GM06990 (cell line): ENCODE data around the gene SPSB1.

ENCODE experiments used
- DNase-seq: peaks from one replicate; pipeline ENCODE4 v3.0.0-alpha.2; 2011; ENCODE audit not compliant: insufficient read length; ENCODE audit errors: extremely low read depth
- H3K27me3 ChIP-seq: replicated peaks from 2 replicates; pipeline ENCODE4 v1.6.0; 2011; ENCODE audit warnings: low read length; ENCODE audit not compliant: control insufficient read depth, insufficient read depth
- H3K36me3 ChIP-seq: 2 replicates; pipeline ENCODE4 v1.5.1; 2011; ENCODE audit warnings: low read length; ENCODE audit not compliant: control insufficient read depth, insufficient read depth
- H3K4me3 ChIP-seq: replicated peaks from 2 replicates; pipeline ENCODE4 v1.5.1; 2011; ENCODE audit warnings: low read depth, mild to moderate bottlenecking, control low read depth, low read length
- TF ChIP-seq, protein P1 (sequence below): IDR thresholded peaks from 2 replicates; pipeline ENCODE4 v1.5.1; 2011; ENCODE audit warnings: low read length, control low read depth, mild to moderate bottlenecking, inconsistent platforms; ENCODE audit not compliant: insufficient read depth, poor library complexity, severe bottlenecking

SPSB1 gene

DNA sequence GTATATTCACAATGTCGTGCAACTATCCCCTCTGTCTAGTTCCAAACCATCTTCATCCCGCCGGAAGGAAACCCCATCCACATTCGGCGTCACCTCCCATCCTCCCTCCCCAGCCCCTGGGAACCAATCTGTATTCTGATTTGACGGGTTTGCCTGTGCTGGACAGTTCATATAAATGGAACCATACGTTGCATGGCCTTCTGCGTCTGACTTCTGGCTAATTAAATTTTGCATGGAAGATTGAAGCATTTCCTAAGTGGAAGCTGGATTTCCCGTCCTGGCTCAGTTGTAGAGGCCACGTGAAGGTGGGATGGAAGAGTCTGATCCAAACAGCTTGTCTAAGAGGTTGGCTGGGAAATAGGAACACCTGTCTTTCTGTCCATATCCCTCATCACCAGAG is 14.6 kb downstream of the SPSB1 start:
- Histone ChIP-seq H3K4me3 (no peak overlapping the region), H3K27me3 (no peaks in the 10 kb centered on the region; the same call in 1 of the 2 replicates), H3K36me3 (no peaks in the 10 kb centered on the region)
- TF ChIP-seq, protein P1, sequence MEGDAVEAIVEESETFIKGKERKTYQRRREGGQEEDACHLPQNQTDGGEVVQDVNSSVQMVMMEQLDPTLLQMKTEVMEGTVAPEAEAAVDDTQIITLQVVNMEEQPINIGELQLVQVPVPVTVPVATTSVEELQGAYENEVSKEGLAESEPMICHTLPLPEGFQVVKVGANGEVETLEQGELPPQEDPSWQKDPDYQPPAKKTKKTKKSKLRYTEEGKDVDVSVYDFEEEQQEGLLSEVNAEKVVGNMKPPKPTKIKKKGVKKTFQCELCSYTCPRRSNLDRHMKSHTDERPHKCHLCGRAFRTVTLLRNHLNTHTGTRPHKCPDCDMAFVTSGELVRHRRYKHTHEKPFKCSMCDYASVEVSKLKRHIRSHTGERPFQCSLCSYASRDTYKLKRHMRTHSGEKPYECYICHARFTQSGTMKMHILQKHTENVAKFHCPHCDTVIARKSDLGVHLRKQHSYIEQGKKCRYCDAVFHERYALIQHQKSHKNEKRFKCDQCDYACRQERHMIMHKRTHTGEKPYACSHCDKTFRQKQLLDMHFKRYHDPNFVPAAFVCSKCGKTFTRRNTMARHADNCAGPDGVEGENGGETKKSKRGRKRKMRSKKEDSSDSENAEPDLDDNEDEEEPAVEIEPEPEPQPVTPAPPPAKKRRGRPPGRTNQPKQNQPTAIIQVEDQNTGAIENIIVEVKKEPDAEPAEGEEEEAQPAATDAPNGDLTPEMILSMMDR = no peak
- DNase-seq = no peak

DNA sequence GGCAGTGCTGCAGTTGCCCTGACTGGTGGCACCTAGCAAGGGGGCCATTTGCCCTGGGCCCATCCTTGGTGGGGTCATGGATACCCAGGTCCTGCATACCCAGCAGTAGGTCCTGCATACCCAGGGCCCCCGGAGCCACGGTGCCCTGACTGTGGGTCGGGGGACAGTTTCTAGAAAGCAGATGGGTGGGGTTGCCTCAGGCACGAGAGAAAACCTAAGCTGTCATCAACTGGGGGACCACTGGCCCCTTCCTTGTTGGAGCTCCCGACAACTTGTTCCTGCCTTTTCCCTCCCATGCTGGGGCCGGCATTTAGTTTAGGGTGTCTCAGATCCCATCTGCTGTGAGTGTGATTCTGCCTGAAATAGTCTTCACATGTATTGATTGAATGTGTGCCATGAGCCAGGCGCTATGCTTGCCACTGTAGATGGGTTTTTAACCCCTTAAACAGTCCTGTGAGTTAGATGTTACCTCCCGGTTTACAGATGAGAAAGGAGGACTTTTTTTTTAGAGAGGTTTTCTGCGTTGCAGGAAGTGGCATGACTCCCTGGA is 15.6 kb downstream of the SPSB1 start:
- Histone ChIP-seq H3K36me3 (no peaks in the 10 kb centered on the region), H3K4me3 (no peak overlapping the region), H3K27me3 (no peaks in the 10 kb centered on the region; the same call in 1 of the 2 replicates)
- TF ChIP-seq, protein P1 = no peak
- no peak for DNase-seq

DNA sequence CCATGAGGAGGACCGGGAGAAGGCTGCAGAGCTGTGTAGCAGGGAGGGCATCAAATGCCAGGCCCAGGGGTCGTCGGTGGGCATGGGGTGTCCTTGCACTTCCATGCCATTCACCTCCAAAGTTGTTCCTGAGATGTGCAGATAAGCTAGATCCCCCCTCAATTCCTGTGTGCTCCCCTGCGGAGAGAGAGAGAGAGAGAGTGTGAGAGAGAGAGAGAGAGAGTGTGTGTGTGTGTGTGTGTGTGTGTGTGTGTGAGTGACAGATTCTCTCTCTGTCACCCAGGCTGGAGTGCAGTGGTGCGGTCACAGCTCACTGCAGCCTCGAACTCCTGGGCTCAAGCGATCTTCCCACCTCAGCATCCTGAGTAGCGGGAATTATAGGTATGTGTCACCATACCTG is 16.4 kb downstream of the SPSB1 start:
- TF ChIP-seq, protein P1 = no peak
- Histone ChIP-seq H3K27me3 (no peaks in the 10 kb centered on the region; the same call in 1 of the 2 replicates), H3K4me3 (no peak overlapping the region), H3K36me3 (no peaks in the 10 kb centered on the region)
- DNase-seq = no peak

DNA sequence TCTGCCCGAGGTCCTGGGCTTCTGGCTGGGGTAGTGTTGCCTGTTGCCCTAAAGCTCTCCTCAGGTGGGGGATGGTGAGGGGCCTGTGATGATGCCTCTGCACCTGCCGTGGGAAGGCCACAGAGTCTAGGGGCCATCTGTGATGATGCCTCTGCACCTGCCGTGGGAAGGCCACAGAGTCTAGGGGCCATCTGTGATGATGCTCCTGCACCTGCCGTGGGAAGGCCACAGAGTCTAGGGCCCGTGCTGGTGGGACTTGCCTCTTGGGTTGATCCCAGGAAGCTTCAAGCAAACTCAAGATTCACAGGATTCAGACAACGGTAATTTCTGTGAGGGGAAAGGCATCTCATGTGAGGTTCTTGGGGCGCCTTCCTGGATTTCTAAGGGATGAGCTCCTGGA is 17.3 kb downstream of the SPSB1 start:
- TF ChIP-seq, protein P1 = no peak
- Histone ChIP-seq H3K36me3 (no peaks in the 10 kb centered on the region), H3K27me3 (no peaks in the 10 kb centered on the region; the same call in 1 of the 2 replicates), H3K4me3 (no peak overlapping the region)
- no peak for DNase-seq

DNA sequence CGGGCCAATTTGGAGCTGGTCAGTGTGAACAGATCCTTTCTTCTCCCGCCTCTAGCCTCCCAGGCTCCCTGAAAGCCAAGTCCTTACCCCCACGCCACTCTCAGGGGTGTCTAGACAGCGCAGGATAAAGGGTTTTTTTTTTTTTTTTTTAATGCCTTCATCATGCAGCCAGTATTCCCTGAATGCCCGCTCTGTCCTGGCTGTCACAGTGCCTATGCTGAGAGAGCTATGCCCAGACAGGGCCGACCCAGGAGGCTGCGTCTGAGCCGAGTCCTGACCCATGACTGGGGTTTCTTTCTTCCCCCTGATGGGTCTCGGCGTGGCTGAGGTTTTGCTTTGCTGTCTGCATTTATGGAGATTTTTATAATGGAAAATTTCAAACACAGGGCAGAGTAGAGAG is 18.3 kb downstream of the SPSB1 start:
- H3K36me3 ChIP-seq = no peaks in the 10 kb centered on the region

More for the DNA sequence above, 18.3 kb downstream of the SPSB1 start:
- Histone ChIP-seq H3K4me3 (no peak overlapping the region), H3K27me3 (no peaks in the 10 kb centered on the region; the same call in 1 of the 2 replicates)
- TF ChIP-seq, protein P1 = no peak
- no peak for DNase-seq
